ENCODE data around the gene AKAP3.

Gene AKAP3

GRCh38 chr12:4603946-4604345 is 44.9 kb downstream of the AKAP3 start:
- TF ChIP-seq TAF1 (IDR thresholded peaks at IDR 0.05; ENCODE audit: borderline replicate concordance, insufficient read depth, low read length), result no peak
- no peak for TF ChIP-seq SIN3A (IDR thresholded peaks at IDR 0.05; ENCODE audit: borderline replicate concordance, insufficient read depth, low read length)
- TF ChIP-seq FOXP2 (optimal IDR thresholded peaks at IDR 0.05; ENCODE audit: borderline replicate concordance, extremely low read depth, extremely low read length, insufficient read depth), result no peak
- TF ChIP-seq, protein P1, sequence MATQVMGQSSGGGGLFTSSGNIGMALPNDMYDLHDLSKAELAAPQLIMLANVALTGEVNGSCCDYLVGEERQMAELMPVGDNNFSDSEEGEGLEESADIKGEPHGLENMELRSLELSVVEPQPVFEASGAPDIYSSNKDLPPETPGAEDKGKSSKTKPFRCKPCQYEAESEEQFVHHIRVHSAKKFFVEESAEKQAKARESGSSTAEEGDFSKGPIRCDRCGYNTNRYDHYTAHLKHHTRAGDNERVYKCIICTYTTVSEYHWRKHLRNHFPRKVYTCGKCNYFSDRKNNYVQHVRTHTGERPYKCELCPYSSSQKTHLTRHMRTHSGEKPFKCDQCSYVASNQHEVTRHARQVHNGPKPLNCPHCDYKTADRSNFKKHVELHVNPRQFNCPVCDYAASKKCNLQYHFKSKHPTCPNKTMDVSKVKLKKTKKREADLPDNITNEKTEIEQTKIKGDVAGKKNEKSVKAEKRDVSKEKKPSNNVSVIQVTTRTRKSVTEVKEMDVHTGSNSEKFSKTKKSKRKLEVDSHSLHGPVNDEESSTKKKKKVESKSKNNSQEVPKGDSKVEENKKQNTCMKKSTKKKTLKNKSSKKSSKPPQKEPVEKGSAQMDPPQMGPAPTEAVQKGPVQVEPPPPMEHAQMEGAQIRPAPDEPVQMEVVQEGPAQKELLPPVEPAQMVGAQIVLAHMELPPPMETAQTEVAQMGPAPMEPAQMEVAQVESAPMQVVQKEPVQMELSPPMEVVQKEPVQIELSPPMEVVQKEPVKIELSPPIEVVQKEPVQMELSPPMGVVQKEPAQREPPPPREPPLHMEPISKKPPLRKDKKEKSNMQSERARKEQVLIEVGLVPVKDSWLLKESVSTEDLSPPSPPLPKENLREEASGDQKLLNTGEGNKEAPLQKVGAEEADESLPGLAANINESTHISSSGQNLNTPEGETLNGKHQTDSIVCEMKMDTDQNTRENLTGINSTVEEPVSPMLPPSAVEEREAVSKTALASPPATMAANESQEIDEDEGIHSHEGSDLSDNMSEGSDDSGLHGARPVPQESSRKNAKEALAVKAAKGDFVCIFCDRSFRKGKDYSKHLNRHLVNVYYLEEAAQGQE (IDR thresholded peaks at IDR 0.05; ENCODE audit: insufficient read depth in 1 of 2, low read depth in 2 of 2, low read length in 2 of 2), result no peak

GRCh38 chr12:4603421-4603820 is 45.4 kb downstream of the AKAP3 start:
- TF ChIP-seq, protein P1 (IDR thresholded peaks at IDR 0.05; ENCODE audit: insufficient read depth in 1 of 2, low read depth in 2 of 2, low read length in 2 of 2), result no peak
- TF ChIP-seq FOXP2 (optimal IDR thresholded peaks at IDR 0.05; ENCODE audit: borderline replicate concordance, extremely low read depth, extremely low read length, insufficient read depth) (no peak), TAF1 (IDR thresholded peaks at IDR 0.05; ENCODE audit: borderline replicate concordance, insufficient read depth, low read length) (no peak), POLR2AphosphoS5 (IDR thresholded peaks at IDR 0.05; ENCODE audit: low read depth, low read length) (no peak), SIN3A (IDR thresholded peaks at IDR 0.05; ENCODE audit: borderline replicate concordance, insufficient read depth, low read length) (no peak)

- no peak for TF ChIP-seq POLR2AphosphoS5 (IDR thresholded peaks at IDR 0.05; ENCODE audit: low read depth, low read length)
- TF ChIP-seq SIN3A (IDR thresholded peaks at IDR 0.05; ENCODE audit: borderline replicate concordance, insufficient read depth, low read length), result no peak
- TF ChIP-seq, protein P1 (IDR thresholded peaks at IDR 0.05; ENCODE audit: insufficient read depth in 1 of 2, low read depth in 2 of 2, low read length in 2 of 2), result no peak
- TF ChIP-seq FOXP2 (optimal IDR thresholded peaks at IDR 0.05; ENCODE audit: borderline replicate concordance, extremely low read depth, extremely low read length, insufficient read depth), result no peak
- TF ChIP-seq TAF1 (IDR thresholded peaks at IDR 0.05; ENCODE audit: borderline replicate concordance, insufficient read depth, low read length), result no peak
Observed at GRCh38 chr12:4595881-4596280, 53.0 kb downstream of the AKAP3 start.

DNA sequence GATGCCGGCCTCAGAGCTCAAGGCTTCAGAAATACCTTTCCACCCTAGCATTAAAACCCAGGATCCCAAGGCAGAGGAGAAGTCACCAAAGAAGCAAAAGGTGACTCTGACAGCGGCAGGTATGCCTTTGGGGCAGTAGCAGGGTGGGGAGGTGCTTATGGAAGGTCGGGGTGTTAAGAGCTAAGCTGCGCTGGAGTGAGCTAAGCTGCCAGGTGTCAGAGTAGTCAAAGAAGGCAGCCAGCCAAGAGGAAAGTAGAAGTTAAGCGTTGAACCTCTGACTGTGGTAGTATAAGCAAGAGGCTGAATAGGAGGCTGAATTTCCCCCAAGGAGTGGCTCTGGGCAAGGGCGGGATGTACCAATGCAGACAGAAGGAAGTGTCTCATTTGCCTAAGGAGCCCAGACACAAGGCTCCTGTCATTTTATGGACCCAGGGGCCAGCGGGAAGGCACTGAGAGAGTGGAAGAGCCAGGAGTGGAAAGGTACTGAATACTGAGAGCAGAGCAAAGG is 57.6 kb downstream of the AKAP3 start:
- TF ChIP-seq, protein P1 (IDR thresholded peaks at IDR 0.05; ENCODE audit: insufficient read depth in 1 of 2, low read depth in 2 of 2, low read length in 2 of 2), result no peak
- no peak for TF ChIP-seq SIN3A (IDR thresholded peaks at IDR 0.05; ENCODE audit: borderline replicate concordance, insufficient read depth, low read length)
- TF ChIP-seq POLR2AphosphoS5 (IDR thresholded peaks at IDR 0.05; ENCODE audit: low read depth, low read length), result no peak
- TF ChIP-seq TAF1 (IDR thresholded peaks at IDR 0.05; ENCODE audit: borderline replicate concordance, insufficient read depth, low read length), result no peak
- TF ChIP-seq FOXP2 (optimal IDR thresholded peaks at IDR 0.05; ENCODE audit: borderline replicate concordance, extremely low read depth, extremely low read length, insufficient read depth), result no peak

- TF ChIP-seq SIN3A (IDR thresholded peaks at IDR 0.05; ENCODE audit: borderline replicate concordance, insufficient read depth, low read length), result no peak
- no peak for TF ChIP-seq FOXP2 (optimal IDR thresholded peaks at IDR 0.05; ENCODE audit: borderline replicate concordance, extremely low read depth, extremely low read length, insufficient read depth)
- TF ChIP-seq TAF1 (IDR thresholded peaks at IDR 0.05; ENCODE audit: borderline replicate concordance, insufficient read depth, low read length), result no peak
Observed at GRCh38 chr12:4589941-4590340, 58.9 kb downstream of the AKAP3 start.
